Cerebellar nuclear complex (tissue), 1 donor: ENCODE measurements around the gene VPS4B.
A peak's percentile ranks its signal among the peaks of the same experiment; 100 is the strongest.
"Not testable (repeated sequence)": the region's sequence is repeated elsewhere in the genome, so short reads cannot be mapped to it uniquely, and the experiment has no call there.

Source experiments
- DNase-seq, 2 experiments: peaks; one replicate each; lab custom pipeline; 2025; lab: John Stamatoyannopoulos, UW

VPS4B gene

GRCh38 chr18:63422087-63422863 is at the start of gene VPS4B:
VPS4B (minus strand) TSS chr18:63422476; CDS start chr18:63422259, 217 bp downstream.
- DNase-seq: peak; percentile 94 to 96

GRCh38 chr18:63470751-63471150 is 48.5 kb upstream of the VPS4B start:
- DNase-seq: no peak

- DNase-seq: no peak
Observed at GRCh38 chr18:63468575-63468974, 46.3 kb upstream of the VPS4B start.

GRCh38 chr18:63467699-63468098 is 45.4 kb upstream of the VPS4B start:
- DNase-seq: no peak

- no peak for DNase-seq
Observed at GRCh38 chr18:63465059-63465458, 42.8 kb upstream of the VPS4B start.

GRCh38 chr18:63464434-63464833 is 42.2 kb upstream of the VPS4B start:
- no peak for DNase-seq

GRCh38 chr18:63460414-63460813 is 38.1 kb upstream of the VPS4B start:
- no peak for DNase-seq

- no peak for DNase-seq
Observed at GRCh38 chr18:63457977-63458376, 35.7 kb upstream of the VPS4B start.

- DNase-seq: no peak
Observed at GRCh38 chr18:63454497-63454896, 32.2 kb upstream of the VPS4B start.

GRCh38 chr18:63452751-63453150 is 30.5 kb upstream of the VPS4B start:
- not testable (repeated sequence) for DNase-seq

GRCh38 chr18:63451799-63452660 is 29.8 kb upstream of the VPS4B start:
- DNase-seq: no peak

GRCh38 chr18:63449426-63449825 is 27.1 kb upstream of the VPS4B start:
- DNase-seq: no peak

GRCh38 chr18:63447066-63447465 is 24.8 kb upstream of the VPS4B start:
- no peak for DNase-seq

GRCh38 chr18:63446266-63446665 is 24.0 kb upstream of the VPS4B start:
- DNase-seq: no peak

GRCh38 chr18:63445037-63445436 is 22.8 kb upstream of the VPS4B start:
- no peak for DNase-seq

GRCh38 chr18:63444580-63444979 is 22.3 kb upstream of the VPS4B start:
- no peak for DNase-seq

GRCh38 chr18:63443829-63444228 is 21.6 kb upstream of the VPS4B start:
- no peak for DNase-seq

- no peak for DNase-seq
Observed at GRCh38 chr18:63440881-63441280, 18.6 kb upstream of the VPS4B start.

- DNase-seq: no peak
Observed at GRCh38 chr18:63440219-63440618, 17.9 kb upstream of the VPS4B start.

- DNase-seq: no peak
Observed at GRCh38 chr18:63439334-63439733, 17.1 kb upstream of the VPS4B start.

GRCh38 chr18:63438181-63438580 is 15.9 kb upstream of the VPS4B start:
- no peak for DNase-seq

GRCh38 chr18:63433334-63433866 is 11.1 kb upstream of the VPS4B start:
- no peak for DNase-seq

- no peak for DNase-seq
Observed at GRCh38 chr18:63431180-63431579, 8.9 kb upstream of the VPS4B start.
